HG03575 (cell line): ENCODE data around the gene RBM18.

Experiments used
- ATAC-seq: cut with Tn5 transposase; IDR thresholded peaks from one replicate; pipeline ENCODE4 v1.9.1; 2021; ENCODE audit not compliant: unreplicated experiment, insufficient number of reproducible peaks, low FRiP score; ENCODE audit errors: extremely low read depth

Gene RBM18

GRCh38 chr9:122263699-122264349, 816 bp downstream of the RBM18 start:
- no peak for ATAC-seq

- no peak for ATAC-seq
Measured at GRCh38 chr9:122262073-122262472, 2.6 kb downstream of the RBM18 start.

- no peak for ATAC-seq
Measured at GRCh38 chr9:122261469-122261881, 3.2 kb downstream of the RBM18 start.

GRCh38 chr9:122258886-122259415, 5.7 kb downstream of the RBM18 start:
- ATAC-seq, result no peak

- no peak for ATAC-seq
Measured at GRCh38 chr9:122256206-122256605, 8.4 kb downstream of the RBM18 start.

GRCh38 chr9:122254761-122255160, 9.9 kb downstream of the RBM18 start:
- no peak for ATAC-seq

- ATAC-seq, result no peak
Measured at GRCh38 chr9:122252796-122253195, 11.8 kb downstream of the RBM18 start.

- ATAC-seq, result no peak
Measured at GRCh38 chr9:122251351-122251750, 13.3 kb downstream of the RBM18 start.

GRCh38 chr9:122248448-122248865, 16.2 kb downstream of the RBM18 start:
- no peak for ATAC-seq

GRCh38 chr9:122246666-122247065, 18.0 kb downstream of the RBM18 start:
- ATAC-seq, result no peak

- ATAC-seq, result no peak
Measured at GRCh38 chr9:122244349-122244748, 20.3 kb downstream of the RBM18 start.

- ATAC-seq, result no peak
Measured at GRCh38 chr9:122239722-122240121, 24.9 kb downstream of the RBM18 start.

GRCh38 chr9:122236681-122237080, 28.0 kb downstream of the RBM18 start:
- no peak for ATAC-seq

- ATAC-seq, result no peak
Measured at GRCh38 chr9:122234022-122234748, 30.5 kb downstream of the RBM18 start.

GRCh38 chr9:122232796-122233306, 31.8 kb downstream of the RBM18 start:
- no peak for ATAC-seq

- ATAC-seq, result no peak
Measured at GRCh38 chr9:122229485-122229837, 35.2 kb downstream of the RBM18 start.

GRCh38 chr9:122228568-122229484, 35.8 kb downstream of the RBM18 start, which contains the start of gene LHX6:
Gene LHX6, minus strand, starts transcription at chr9:122228957. Its CDS starts 217 bp downstream, at chr9:122228740.
- ATAC-seq, result no peak

GRCh38 chr9:122228191-122228567, 36.5 kb downstream of the RBM18 start:
- no peak for ATAC-seq

GRCh38 chr9:122227575-122227900, 37.1 kb downstream of the RBM18 start:
- no peak for ATAC-seq
